HG02943 (cell line): Measurements from ENCODE around the gene FBXO48.
"Not testable (repeated sequence)": the region's sequence is repeated elsewhere in the genome, so short reads cannot be mapped to it uniquely, and the experiment has no call there.

Experiments
- ATAC-seq: cut with Tn5 transposase; IDR thresholded peaks from one replicate; pipeline ENCODE4 v1.9.1; 2021; ENCODE audit warnings: mild to moderate bottlenecking, low read depth, moderate library complexity; ENCODE audit not compliant: unreplicated experiment

Gene FBXO48

GRCh38 chr2:68467077-68467960, at the start of gene FBXO48, which contains the start of gene APLF:
Gene FBXO48 (minus strand): TSS chr2:68467294. CDS start chr2:68465145, 2,149 bp downstream.
Gene APLF (plus strand): TSS chr2:68467585. CDS start chr2:68467732, 147 bp downstream.
- peak; percentile 98 for ATAC-seq

- ATAC-seq, result no peak
Observed at GRCh38 chr2:68516051-68516955, 49.2 kb upstream of the FBXO48 start.

- ATAC-seq, result no peak
Observed at GRCh38 chr2:68514316-68514929, 47.3 kb upstream of the FBXO48 start.

- ATAC-seq, result no peak
Observed at GRCh38 chr2:68512966-68513365, 45.9 kb upstream of the FBXO48 start.

GRCh38 chr2:68512326-68512725, 45.2 kb upstream of the FBXO48 start:
- no peak for ATAC-seq

- ATAC-seq, result no peak
Observed at GRCh38 chr2:68506170-68506569, 39.1 kb upstream of the FBXO48 start.

- ATAC-seq, result no peak
Observed at GRCh38 chr2:68505603-68506159, 38.6 kb upstream of the FBXO48 start.

- no peak for ATAC-seq
Observed at GRCh38 chr2:68501768-68502167, 34.7 kb upstream of the FBXO48 start.

GRCh38 chr2:68500649-68501048, 33.6 kb upstream of the FBXO48 start:
- no peak for ATAC-seq

- ATAC-seq, result no peak
Observed at GRCh38 chr2:68499133-68499532, 32.0 kb upstream of the FBXO48 start.

GRCh38 chr2:68491582-68491981, 24.5 kb upstream of the FBXO48 start:
- no peak for ATAC-seq

- no peak for ATAC-seq
Observed at GRCh38 chr2:68489282-68489681, 22.2 kb upstream of the FBXO48 start.

GRCh38 chr2:68488605-68489004, 21.5 kb upstream of the FBXO48 start:
- ATAC-seq, result not testable (repeated sequence)

GRCh38 chr2:68487773-68488355, 20.8 kb upstream of the FBXO48 start:
- no peak for ATAC-seq

GRCh38 chr2:68483011-68483410, 15.9 kb upstream of the FBXO48 start:
- ATAC-seq, result no peak

GRCh38 chr2:68482296-68482820, 15.3 kb upstream of the FBXO48 start:
- no peak for ATAC-seq

- ATAC-seq, result no peak
Observed at GRCh38 chr2:68478688-68479087, 11.6 kb upstream of the FBXO48 start.

GRCh38 chr2:68476454-68476853, 9.4 kb upstream of the FBXO48 start:
- no peak for ATAC-seq

GRCh38 chr2:68475576-68475975, 8.5 kb upstream of the FBXO48 start:
- ATAC-seq, result no peak

- ATAC-seq, result no peak
Observed at GRCh38 chr2:68475110-68475509, 8.0 kb upstream of the FBXO48 start.
